GM18511 (cell line): ENCODE measurements around the gene CD19.
"Not testable (repeated sequence)": the region's sequence is repeated elsewhere in the genome, so short reads cannot be mapped to it uniquely, and the experiment has no call there.

Experiments used
- ATAC-seq: cut with Tn5 transposase; IDR thresholded peaks from one replicate; pipeline ENCODE4 v1.9.1; 2021; ENCODE audit warnings: mild to moderate bottlenecking, moderate library complexity; ENCODE audit not compliant: unreplicated experiment

Gene CD19

GRCh38 chr16:28935924-28936783 lies 4.4 kb downstream of the CD19 start:
- ATAC-seq = peak; percentile 53

DNA sequence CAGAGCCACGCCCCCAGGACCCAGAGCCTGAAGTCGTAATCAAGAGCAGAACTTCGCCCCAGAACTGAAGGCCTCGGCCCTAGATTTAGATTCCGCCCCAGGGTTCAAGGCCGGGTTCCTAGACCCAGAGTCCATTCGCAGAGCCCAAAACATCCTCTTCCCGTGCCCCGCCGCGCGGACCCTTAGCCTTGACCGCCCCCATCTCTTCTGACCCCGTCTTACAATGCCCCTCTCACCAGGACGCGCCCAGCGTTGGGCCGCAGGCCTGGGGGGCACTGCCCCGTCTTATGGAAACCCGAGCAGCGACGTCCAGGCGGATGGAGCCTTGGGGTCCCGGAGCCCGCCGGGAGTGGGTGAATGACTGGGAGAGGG lies 5.0 kb downstream of the CD19 start:
- ATAC-seq = no peak

DNA sequence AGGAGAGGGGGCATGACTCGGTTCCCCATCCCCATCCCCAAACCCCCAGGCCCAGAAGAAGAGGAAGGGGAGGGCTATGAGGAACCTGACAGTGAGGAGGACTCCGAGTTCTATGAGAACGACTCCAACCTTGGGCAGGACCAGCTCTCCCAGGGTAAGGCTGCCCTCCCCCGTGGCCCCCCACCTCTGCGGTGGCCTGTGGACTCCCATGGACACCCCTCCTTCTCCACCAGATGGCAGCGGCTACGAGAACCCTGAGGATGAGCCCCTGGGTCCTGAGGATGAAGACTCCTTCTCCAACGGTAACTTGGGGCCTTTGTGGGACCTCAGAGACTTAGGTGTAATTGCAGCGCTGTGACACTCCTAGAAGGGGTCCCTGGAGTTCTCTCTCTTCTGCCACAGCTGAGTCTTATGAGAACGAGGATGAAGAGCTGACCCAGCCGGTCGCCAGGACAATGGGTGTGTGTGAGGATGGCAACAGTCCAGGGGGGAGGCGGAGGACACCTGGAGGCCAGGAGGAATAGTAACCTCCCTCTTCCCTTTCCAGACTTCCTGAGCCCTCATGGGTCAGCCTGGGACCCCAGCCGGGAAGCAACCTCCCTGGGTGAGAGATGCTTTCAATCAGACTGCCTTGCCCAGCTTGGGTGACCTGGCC lies 5.6 kb downstream of the CD19 start:
- no peak for ATAC-seq

DNA sequence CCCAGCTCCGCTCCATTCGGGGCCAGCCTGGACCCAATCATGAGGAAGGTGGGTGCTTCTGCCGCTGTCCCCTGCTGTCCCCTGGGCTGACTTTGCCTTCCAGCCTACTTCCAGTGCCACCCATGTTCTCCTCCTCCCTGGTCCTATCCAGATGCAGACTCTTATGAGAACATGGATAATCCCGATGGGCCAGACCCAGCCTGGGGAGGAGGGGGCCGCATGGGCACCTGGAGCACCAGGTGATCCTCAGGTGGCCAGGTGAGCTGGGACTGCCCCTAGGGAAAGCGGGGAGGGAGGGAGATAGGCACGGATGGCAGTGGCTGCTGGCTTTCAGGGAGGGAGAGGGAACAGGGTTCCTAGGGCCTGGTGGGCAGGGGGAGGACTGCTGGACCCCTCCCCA lies 7.0 kb downstream of the CD19 start:
- no peak for ATAC-seq

DNA sequence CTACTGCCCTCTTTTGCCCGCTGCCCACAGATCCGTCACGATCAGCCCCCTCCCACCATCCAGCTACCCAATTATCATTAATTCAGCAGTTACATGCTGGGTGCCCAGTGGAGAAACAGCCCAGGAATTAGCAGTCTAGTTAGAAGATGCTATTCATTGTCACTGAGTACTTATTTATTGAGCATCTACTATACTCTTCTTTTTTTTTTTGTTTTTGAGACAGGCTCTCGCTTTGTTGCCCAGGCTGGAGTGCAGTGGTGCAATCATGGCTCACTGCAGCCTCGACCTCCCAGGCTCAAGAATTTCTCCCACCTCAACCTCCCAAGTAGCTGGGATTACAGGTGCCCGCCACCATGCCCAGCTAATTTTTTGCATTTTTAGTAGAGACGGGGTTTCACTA lies 8.1 kb downstream of the CD19 start:
- ATAC-seq = not testable (repeated sequence)

DNA sequence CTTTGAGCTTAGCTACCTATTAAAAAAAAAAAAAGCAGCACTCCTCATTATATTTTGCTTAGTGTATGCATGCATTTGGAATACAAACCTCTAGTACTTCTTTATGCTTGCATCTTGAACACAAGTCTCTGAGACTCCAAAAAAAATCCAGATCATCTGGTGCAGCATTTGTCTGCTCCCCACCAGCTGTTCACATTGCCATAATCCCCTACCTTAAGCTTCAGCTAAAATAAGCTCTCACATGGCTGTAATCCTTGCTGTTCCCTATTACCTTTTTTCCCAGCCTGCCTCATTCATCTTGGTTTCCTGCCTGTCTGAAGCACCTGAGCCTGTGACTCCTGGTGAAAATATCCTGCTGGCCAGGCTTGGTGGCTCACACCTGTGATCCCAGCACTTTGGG lies 11.5 kb downstream of the CD19 start:
- no peak for ATAC-seq

DNA sequence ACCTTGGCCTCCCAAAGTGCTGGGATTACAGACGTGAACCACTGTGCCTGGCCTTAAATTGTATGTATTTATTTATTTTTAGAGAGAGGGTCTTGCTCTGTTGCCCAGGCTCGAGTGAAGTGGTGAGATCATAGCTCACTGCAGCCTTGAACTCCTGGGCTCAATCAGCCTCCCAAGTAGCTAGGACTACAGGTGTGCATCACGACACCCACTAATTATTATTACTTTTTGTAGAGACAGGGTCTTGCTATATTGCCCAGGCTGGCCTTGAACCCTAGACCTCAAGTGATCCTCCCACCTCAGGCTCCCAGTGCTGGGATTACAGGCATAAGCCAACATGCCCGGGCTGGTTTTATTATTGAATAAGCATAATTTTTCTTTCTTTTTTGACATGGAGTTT lies 14.9 kb downstream of the CD19 start:
- ATAC-seq = no peak

- ATAC-seq = peak; percentile 94
These were observed 19.1 kb downstream of the CD19 start, which contains the start of gene NFATC2IP for GRCh38 chr16:28950648-28951409. TSS of gene NFATC2IP (plus strand) at chr16:28950937. CDS start at chr16:28951012, 75 bp downstream.

- ATAC-seq = no peak
These were observed 19.7 kb downstream of the CD19 start for GRCh38 chr16:28951410-28951943.

- no peak for ATAC-seq
These were observed 26.4 kb downstream of the CD19 start for GRCh38 chr16:28958216-28958615.

GRCh38 chr16:28958836-28959235 lies 27.1 kb downstream of the CD19 start:
- no peak for ATAC-seq

DNA sequence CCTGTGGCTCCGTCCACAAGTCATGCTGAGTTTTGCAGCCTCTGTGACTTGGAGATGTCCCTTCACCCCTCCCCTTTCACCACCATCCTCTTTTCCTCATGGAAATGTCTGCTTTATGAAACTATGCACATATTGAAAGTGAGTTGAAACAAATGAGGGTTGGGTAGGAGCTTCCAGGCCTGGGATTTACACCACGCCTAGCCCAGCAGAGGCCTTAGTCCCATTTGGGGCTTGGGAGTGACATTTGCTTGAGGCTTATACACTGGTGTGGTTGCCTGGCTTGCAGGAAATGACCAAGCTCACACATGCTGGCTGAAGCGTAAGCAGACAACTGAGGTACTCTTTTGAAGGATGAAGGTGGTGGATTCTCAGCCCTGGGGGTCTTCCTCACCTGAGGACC lies 32.3 kb downstream of the CD19 start:
- ATAC-seq = no peak

GRCh38 chr16:28964496-28964895 lies 32.7 kb downstream of the CD19 start:
- no peak for ATAC-seq

DNA sequence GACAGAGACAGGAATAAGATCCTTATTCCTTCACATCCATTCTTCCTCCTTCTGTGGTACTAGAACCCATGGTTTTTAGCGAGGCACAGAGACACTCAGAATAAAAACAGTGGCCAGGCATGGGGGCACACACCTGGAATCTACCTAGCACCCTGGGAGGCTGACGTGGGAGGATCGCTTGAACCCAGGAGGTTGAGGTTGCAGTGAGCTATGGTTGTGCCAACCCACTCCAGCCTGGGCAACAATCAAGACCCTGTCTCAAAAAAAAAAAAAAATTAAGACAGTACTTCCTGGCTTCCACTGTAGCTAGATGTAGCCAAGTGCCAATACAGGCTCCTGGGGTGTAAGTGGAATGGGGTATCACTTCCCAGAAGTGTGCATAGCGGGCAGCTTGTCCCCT lies 35.4 kb downstream of the CD19 start:
- no peak for ATAC-seq

GRCh38 chr16:28969696-28970095 lies 37.9 kb downstream of the CD19 start:
- not testable (repeated sequence) for ATAC-seq

DNA sequence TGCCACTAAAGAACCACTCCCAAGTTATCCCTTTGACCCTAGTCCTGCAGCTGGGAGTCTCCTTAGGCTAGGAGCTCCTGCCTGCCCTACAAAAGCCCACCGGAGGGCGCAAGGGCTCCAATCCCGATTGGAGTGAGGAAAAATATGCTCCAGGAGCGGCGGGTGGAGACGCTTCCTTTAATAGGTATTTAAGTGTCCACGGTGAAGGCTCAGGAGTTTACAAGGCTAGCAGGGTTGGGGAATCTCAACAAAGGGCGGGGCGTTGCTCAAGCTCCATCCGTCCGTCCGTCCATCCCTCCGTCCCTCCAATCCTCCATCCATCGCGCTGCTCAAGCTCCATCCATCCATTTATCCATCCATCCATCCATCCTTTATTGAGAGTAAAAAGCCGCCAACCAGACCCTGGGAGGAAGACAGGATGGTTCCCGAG lies 42.3 kb downstream of the CD19 start:
- ATAC-seq = peak; percentile 27

- ATAC-seq = peak; percentile 90
These were observed 42.8 kb downstream of the CD19 start, which contains the start of gene SPNS1 for GRCh38 chr16:28974437-28975157. TSS of gene SPNS1 (plus strand) at chr16:28974778. CDS start at chr16:28975152, 374 bp downstream.

GRCh38 chr16:28975158-28975599 lies 43.4 kb downstream of the CD19 start:
- ATAC-seq = peak; percentile 19

GRCh38 chr16:28977703-28978662 lies 46.2 kb downstream of the CD19 start:
- no peak for ATAC-seq
